GM12892 (cell line): Measurements from ENCODE around the gene ANKRD40.
"Not testable (repeated sequence)": the region's sequence is repeated elsewhere in the genome, so short reads cannot be mapped to it uniquely, and the experiment has no call there.

ENCODE experiments used
- DNase-seq: peaks from one replicate; pipeline ENCODE4 v3.0.0; 2011; ENCODE audit not compliant: insufficient read length
- FAIRE-seq: peaks from 2 replicates; lab custom pipeline; 2011; peaks lifted over from hg19 to GRCh38; lab: Jason Lieb, UNC
- POLR2A ChIP-seq: IDR thresholded peaks from 2 replicates; pipeline ENCODE4 v1.6.1; 2011; ENCODE audit warnings: low read depth, low read length, control low read depth
- POLR2AphosphoS5 ChIP-seq: IDR thresholded peaks from 2 replicates; pipeline ENCODE4 v1.6.1; 2011; ENCODE audit warnings: low read depth, low read length, control low read depth
- TAF1 ChIP-seq: IDR thresholded peaks from 2 replicates; pipeline ENCODE4 v1.6.1; 2011; ENCODE audit warnings: low read depth, mild to moderate bottlenecking, control low read depth, low read length, borderline replicate concordance

ANKRD40 gene

GRCh38 chr17:50683434-50684287, 24.1 kb downstream of the ANKRD40 start:
- DNase-seq, result no peak

GRCh38 chr17:50682938-50683337, 24.8 kb downstream of the ANKRD40 start:
- FAIRE-seq, result no peak

More at GRCh38 chr17:50683434-50684287, 24.1 kb downstream of the ANKRD40 start:
- no peak for FAIRE-seq
- TF ChIP-seq POLR2A, result no peak
- TF ChIP-seq TAF1, result no peak
- TF ChIP-seq POLR2AphosphoS5, result no peak

GRCh38 chr17:50682441-50682840, 25.3 kb downstream of the ANKRD40 start:
- no peak for DNase-seq
- TF ChIP-seq TAF1 (no peak), POLR2AphosphoS5 (no peak), POLR2A (no peak)
- no peak for FAIRE-seq

More at GRCh38 chr17:50682938-50683337, 24.8 kb downstream of the ANKRD40 start:
- no peak for TF ChIP-seq TAF1
- TF ChIP-seq POLR2AphosphoS5, result no peak
- TF ChIP-seq POLR2A, result no peak
- no peak for DNase-seq

GRCh38 chr17:50681263-50682200, 26.2 kb downstream of the ANKRD40 start:
- TF ChIP-seq POLR2A (no peak), TAF1 (no peak), POLR2AphosphoS5 (no peak)
- no peak for FAIRE-seq
- no peak for DNase-seq

GRCh38 chr17:50680543-50681262, 27.0 kb downstream of the ANKRD40 start:
- FAIRE-seq, DNase-seq: not testable (repeated sequence)

GRCh38 chr17:50680126-50680525, 27.6 kb downstream of the ANKRD40 start:
- no peak for FAIRE-seq
- TF ChIP-seq POLR2AphosphoS5 (no peak), TAF1 (no peak), POLR2A (no peak)

GRCh38 chr17:50679008-50679544, 28.6 kb downstream of the ANKRD40 start:
- TF ChIP-seq POLR2A (no peak), TAF1 (no peak), POLR2AphosphoS5 (no peak)
- DNase-seq, result no peak
- no peak for FAIRE-seq

More at GRCh38 chr17:50680126-50680525, 27.6 kb downstream of the ANKRD40 start:
- no peak for DNase-seq

- no peak for TF ChIP-seq TAF1
- TF ChIP-seq POLR2AphosphoS5, result no peak
- DNase-seq (no peak), FAIRE-seq (no peak)
Measured at GRCh38 chr17:50677851-50678375, 29.8 kb downstream of the ANKRD40 start.

GRCh38 chr17:50676065-50676975, 31.4 kb downstream of the ANKRD40 start:
- TF ChIP-seq TAF1, result no peak
- no peak for TF ChIP-seq POLR2A

GRCh38 chr17:50675627-50676026, 32.1 kb downstream of the ANKRD40 start:
- DNase-seq (no peak), FAIRE-seq (no peak)
- TF ChIP-seq TAF1 (no peak), POLR2A (no peak), POLR2AphosphoS5 (no peak)

More at GRCh38 chr17:50676065-50676975, 31.4 kb downstream of the ANKRD40 start:
- DNase-seq, result no peak
- FAIRE-seq, result no peak
